Uterus (tissue), 4 donors: ENCODE measurements around the gene MBD2. TPM values are rescaled to one million over a fixed set of nuclear protein-coding genes. Genes with fewer than 3 reads are reported as not detected.
"Not testable (repeated sequence)": the region's sequence is repeated elsewhere in the genome, so short reads cannot be mapped to it uniquely, and the experiment has no call there.

Experiments
- DNase-seq, 2 donors: peaks; one replicate each; pipeline ENCODE4 v3.0.0-alpha.2; 2019 to 2020
- H3K27ac ChIP-seq, 2 donors: fragments of 200-600 bp; sonication (generic); 1 replicate in 1 of 2; 2 replicates in 1 of 2; pipeline ENCODE4 v1.5.1; 2016 to 2018
- H3K27me3 ChIP-seq, 2 donors: fragments of 200-600 bp; sonication (generic); one replicate each; pipeline ENCODE4 v1.5.1; 2018 to 2019; ENCODE audit warnings: control low read depth in 1 of 2
- H3K36me3 ChIP-seq, 2 donors: fragments of 200-600 bp; sonication (generic); one replicate each; pipeline ENCODE4 v1.5.1; 2019; ENCODE audit warnings: control low read depth in 1 of 2
- H3K4me1 ChIP-seq, 2 donors: fragments of 200-600 bp; sonication (generic); one replicate each; pipeline ENCODE4 v1.5.1; 2018 to 2019; ENCODE audit warnings: control low read depth in 1 of 2
- H3K4me3 ChIP-seq, 2 donors: fragments of 200-600 bp; sonication (generic); 1 replicate in 1 of 2; 2 replicates in 1 of 2; pipeline ENCODE4 v1.5.1; 2018 to 2019; ENCODE audit warnings: mild to moderate bottlenecking in 1 of 2
- H3K9me3 ChIP-seq, 2 donors: fragments of 200-600 bp; sonication (generic); one replicate each; pipeline ENCODE4 v1.5.1; 2019; ENCODE audit warnings: control low read depth in 1 of 2
- POLR2A ChIP-seq, 2 donors: fragments of 450-650 bp; IDR thresholded peaks; one replicate each; pipeline ENCODE4 v1.6.1; 2016; ENCODE audit warnings: antibody characterized with exemption in 2 of 2, mild to moderate bottlenecking in 1 of 2, moderate library complexity in 1 of 2
- intact Hi-C: fragments of 100-400 bp; cut with DNase I; formaldehyde crosslinking; loops from one replicate; pipeline ENCODE4 v1.15.1; 2023; ENCODE audit warnings: low total_unique reads
- total RNA-seq, 4 donors: library from RNA; depleted of rRNA in 3 of 4; stranded (reverse); fragments of >200 nt in 3 of 4; gene quantifications; one replicate each; pipeline versions ENCODE4 v1.1.0 to v1.2.4, GENCODE V29; 2014 to 2023
- TF ChIP-seq, protein P1 (sequence below), 4 experiments: fragments of 200-600 bp in 2 of 4; fragments of 450-650 bp in 2 of 4; sonication (generic) in 2 of 4; IDR thresholded peaks; one replicate each; pipeline ENCODE4 v1.5.1; 2016 to 2019; ENCODE audit warnings: antibody characterized with exemption in 4 of 4, mild to moderate bottlenecking in 2 of 4, moderate library complexity in 1 of 4
- donor health status: DM: yes; HTN: yes; CAD: no.

The MBD2 gene
- total RNA-seq, 4 donors from 2014 or later = 10.8 to 76.9 (median 26.0) TPM

DNA sequence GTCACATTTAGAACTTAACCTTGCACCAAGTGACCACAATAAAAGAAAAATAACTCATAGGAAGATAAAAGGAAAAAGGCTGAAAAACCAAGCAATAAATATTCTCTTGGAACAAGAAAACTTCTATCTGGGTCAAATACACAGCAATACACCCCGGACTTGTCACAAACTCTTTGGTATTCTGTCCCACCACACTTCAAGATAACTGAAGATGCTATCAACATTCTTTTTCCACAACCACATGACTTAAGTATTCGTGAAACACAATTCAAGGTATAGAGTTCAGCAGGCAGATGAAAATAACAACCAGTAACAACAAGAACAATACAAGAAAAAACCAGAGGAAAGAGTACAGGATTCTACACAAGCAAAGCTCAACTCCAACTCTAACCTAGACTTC is 18.0 kb downstream of the MBD2 start:
- intact Hi-C loops = no loop called here
- H3K4me1 ChIP-seq = peaks cover 3 to 4% of the 10 kb centered on the region in 2 donors
- peak overlapping the region in 1 of 2 donors; percentile 34 for H3K27ac ChIP-seq
- no peaks in the 10 kb centered on the region for H3K36me3 ChIP-seq
- H3K9me3 ChIP-seq = no peaks in the 10 kb centered on the region
- no peak for DNase-seq
- H3K27me3 ChIP-seq = no peaks in the 10 kb centered on the region
- TF ChIP-seq POLR2A (IDR thresholded peaks at IDR 0.05) = no peak
- TF ChIP-seq, protein P1, sequence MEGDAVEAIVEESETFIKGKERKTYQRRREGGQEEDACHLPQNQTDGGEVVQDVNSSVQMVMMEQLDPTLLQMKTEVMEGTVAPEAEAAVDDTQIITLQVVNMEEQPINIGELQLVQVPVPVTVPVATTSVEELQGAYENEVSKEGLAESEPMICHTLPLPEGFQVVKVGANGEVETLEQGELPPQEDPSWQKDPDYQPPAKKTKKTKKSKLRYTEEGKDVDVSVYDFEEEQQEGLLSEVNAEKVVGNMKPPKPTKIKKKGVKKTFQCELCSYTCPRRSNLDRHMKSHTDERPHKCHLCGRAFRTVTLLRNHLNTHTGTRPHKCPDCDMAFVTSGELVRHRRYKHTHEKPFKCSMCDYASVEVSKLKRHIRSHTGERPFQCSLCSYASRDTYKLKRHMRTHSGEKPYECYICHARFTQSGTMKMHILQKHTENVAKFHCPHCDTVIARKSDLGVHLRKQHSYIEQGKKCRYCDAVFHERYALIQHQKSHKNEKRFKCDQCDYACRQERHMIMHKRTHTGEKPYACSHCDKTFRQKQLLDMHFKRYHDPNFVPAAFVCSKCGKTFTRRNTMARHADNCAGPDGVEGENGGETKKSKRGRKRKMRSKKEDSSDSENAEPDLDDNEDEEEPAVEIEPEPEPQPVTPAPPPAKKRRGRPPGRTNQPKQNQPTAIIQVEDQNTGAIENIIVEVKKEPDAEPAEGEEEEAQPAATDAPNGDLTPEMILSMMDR (IDR thresholded peaks at IDR 0.05) = no peak
- no peak overlapping the region for H3K4me3 ChIP-seq

DNA sequence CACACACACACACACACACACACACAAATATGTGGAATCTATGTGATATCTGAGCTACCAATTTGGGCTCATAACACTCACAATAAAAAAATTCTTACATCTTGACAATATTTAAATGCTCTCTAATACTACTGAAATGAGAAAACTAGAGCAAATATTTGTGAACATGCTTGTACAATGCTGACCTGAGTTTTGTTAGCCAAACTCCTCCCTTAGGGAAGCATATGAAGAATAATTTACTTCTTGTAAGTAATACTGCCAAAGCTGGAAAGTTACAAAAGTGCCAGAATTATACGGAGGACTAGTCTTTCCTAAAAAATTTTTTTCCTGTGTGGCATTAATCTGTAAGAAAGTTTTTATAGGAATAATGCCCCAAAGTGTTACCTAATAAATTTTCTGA is 18.5 kb downstream of the MBD2 start:
- Histone ChIP-seq H3K36me3 (no peaks in the 10 kb centered on the region), H3K4me3 (no peak overlapping the region), H3K27me3 (no peaks in the 10 kb centered on the region), H3K4me1 (peaks cover 3 to 4% of the 10 kb centered on the region in 2 donors), H3K9me3 (no peaks in the 10 kb centered on the region), H3K27ac (peak overlapping the region in 1 of 2 donors; percentile 34)
- no peak for DNase-seq
- TF ChIP-seq POLR2A (IDR thresholded peaks at IDR 0.05) = no peak
- TF ChIP-seq, protein P1 (IDR thresholded peaks at IDR 0.05) = no peak
- intact Hi-C loops = no loop called here

DNA sequence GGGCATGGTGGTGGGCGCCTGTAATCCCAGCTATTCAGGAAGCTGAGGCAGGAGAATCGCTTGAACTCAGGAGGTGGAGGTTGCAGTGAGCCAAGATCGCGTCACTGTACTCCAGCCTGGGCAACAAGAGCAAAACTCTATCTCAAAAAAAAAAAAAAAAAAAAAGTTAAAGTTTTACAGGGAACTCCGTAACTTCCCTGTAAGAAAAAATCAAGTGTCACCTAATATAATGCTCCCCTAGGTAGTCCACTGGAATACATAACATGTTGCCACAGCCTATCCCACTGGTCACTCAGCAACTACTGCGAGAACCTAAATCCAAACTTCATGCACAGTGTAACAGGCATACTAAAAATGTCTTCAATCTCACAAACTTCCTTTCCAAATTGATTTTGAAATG is 19.0 kb downstream of the MBD2 start:
- H3K4me1 ChIP-seq, DNase-seq, H3K27ac ChIP-seq, H3K9me3 ChIP-seq, H3K27me3 ChIP-seq, H3K36me3 ChIP-seq, H3K4me3 ChIP-seq, intact Hi-C loops: not testable (repeated sequence)

DNA sequence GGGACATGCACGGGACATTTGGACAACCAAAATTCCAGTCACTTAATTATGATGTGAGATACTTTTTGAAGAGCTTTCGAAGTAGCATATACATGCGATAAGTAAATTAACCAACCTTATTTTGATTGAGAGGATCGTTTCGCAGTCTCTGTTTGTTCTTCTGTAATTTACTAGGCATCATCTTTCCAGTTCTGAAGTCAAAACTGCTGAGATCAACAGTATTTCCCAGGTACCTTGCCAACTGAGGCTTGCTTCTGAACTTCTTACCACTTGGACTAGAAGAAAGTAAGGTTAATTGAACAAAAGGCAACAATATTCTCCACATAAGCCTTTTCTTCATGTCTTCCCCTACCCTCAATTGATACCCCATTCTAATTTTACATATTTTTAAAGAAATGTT is 19.6 kb downstream of the MBD2 start:
- H3K36me3 ChIP-seq = no peaks in the 10 kb centered on the region
- H3K9me3 ChIP-seq = no peaks in the 10 kb centered on the region
- DNase-seq = no peak
- H3K27me3 ChIP-seq = no peaks in the 10 kb centered on the region
- intact Hi-C loops = no loop called here
- TF ChIP-seq, protein P1 (IDR thresholded peaks at IDR 0.05) = no peak
- TF ChIP-seq POLR2A (IDR thresholded peaks at IDR 0.05) = no peak
- H3K4me1 ChIP-seq = peaks cover 3 to 4% of the 10 kb centered on the region in 2 donors
- H3K27ac ChIP-seq = no peak overlapping the region
- H3K4me3 ChIP-seq = no peak overlapping the region

DNA sequence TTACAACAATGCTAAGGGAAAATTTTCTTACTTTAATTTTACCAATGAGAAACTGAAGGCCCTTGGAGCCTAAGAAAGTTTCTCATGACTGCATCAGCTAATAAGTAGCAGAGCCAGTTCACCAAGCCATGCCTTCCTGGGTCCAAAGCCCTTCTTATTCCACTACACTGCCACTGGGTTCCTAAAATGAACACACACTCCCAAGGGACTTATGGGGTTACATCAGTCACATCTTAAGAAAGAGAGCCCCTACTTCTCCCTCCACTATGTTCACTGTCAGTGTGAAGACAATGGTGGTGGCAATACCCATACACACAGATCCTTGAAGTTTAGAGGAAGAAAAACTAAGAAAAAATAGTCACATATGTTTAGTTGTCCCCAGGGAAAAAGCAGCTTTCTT is 20.6 kb downstream of the MBD2 start:
- H3K27ac ChIP-seq = no peak overlapping the region
- H3K36me3 ChIP-seq = no peaks in the 10 kb centered on the region
- no peaks in the 10 kb centered on the region for H3K9me3 ChIP-seq
- peaks cover 0 to 4% of the 10 kb centered on the region in 2 donors for H3K4me1 ChIP-seq
- DNase-seq = no peak
- no peak for TF ChIP-seq POLR2A (IDR thresholded peaks at IDR 0.05)
- TF ChIP-seq, protein P1 (IDR thresholded peaks at IDR 0.05) = no peak
- no peaks in the 10 kb centered on the region for H3K27me3 ChIP-seq
- intact Hi-C loops = no loop called here
- H3K4me3 ChIP-seq = no peak overlapping the region

DNA sequence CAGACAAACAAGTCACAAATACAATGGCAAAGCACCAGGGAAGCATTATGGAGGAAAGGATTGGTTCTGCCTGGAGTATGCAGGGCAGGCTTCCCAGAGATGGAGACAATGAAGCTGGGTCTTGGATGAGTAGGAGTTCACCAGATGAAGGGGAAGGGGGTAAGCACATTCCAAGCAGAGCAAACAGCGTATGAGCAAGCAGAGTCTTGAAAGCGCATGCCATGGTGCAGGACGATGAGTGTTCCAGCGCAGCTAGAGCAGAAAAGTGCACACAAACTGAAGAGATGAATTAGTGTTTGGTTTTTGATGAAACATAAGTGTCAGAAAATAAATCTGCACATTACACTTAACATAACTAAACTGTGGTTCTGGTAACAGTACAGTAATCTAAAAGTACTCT is 21.6 kb downstream of the MBD2 start:
- no peaks in the 10 kb centered on the region for H3K27me3 ChIP-seq
- no peak overlapping the region for H3K27ac ChIP-seq
- H3K36me3 ChIP-seq = no peaks in the 10 kb centered on the region

More for the DNA sequence above, 21.6 kb downstream of the MBD2 start:
- intact Hi-C loops = no loop called here
- peaks cover 0 to 4% of the 10 kb centered on the region in 2 donors for H3K4me1 ChIP-seq
- no peaks in the 10 kb centered on the region for H3K9me3 ChIP-seq
- DNase-seq = no peak
- H3K4me3 ChIP-seq = no peak overlapping the region
- TF ChIP-seq, protein P1 (IDR thresholded peaks at IDR 0.05) = no peak
- no peak for TF ChIP-seq POLR2A (IDR thresholded peaks at IDR 0.05)
